H1 (cell line): ENCODE data around the gene DUOX1. TPM values are rescaled to one million over a fixed set of nuclear protein-coding genes. Genes with fewer than 3 reads are reported as not detected.

Source experiments
- CTCF ChIA-PET: fragments of 300-600 bp; sonication (Branson Sonifier 250); formaldehyde crosslinking; loops from one replicate; lab custom pipeline; 2021; ENCODE audit not compliant: partially characterized antibody; lab: Charles Lee
- POLR2A ChIA-PET: fragments of 300-600 bp; sonication (Branson Sonifier 250); formaldehyde crosslinking; loops from one replicate; lab custom pipeline; 2021; ENCODE audit warnings: inconsistent platforms; ENCODE audit not compliant: partially characterized antibody; lab: Charles Lee
- DNase-seq, 2 experiments: peaks; one replicate each; pipeline versions ENCODE4 v3.0.0 to v3.0.0-alpha.2; 2010 to 2022; ENCODE audit warnings: low spot score in 2 of 2, low read depth in 1 of 2, mixed read lengths in 1 of 2
- FAIRE-seq: peaks from 2 replicates; lab custom pipeline; 2011; peaks lifted over from hg19 to GRCh38; lab: Jason Lieb, UNC
- H2AFZ ChIP-seq: 2 replicates; pipeline ENCODE4 v1.8.1; 2012; ENCODE audit warnings: low read length, inconsistent platforms
- H2AK5ac ChIP-seq: 2 replicates; pipeline ENCODE4 v1.6.1; 2013; ENCODE audit warnings: low read depth, low read length
- H2BK120ac ChIP-seq: replicated peaks from 2 replicates; pipeline ENCODE3; 2013; ENCODE audit warnings: low read depth, low read length, inconsistent platforms
- H2BK12ac ChIP-seq: 2 replicates; pipeline ENCODE4 v1.6.1; 2013; ENCODE audit warnings: low read depth, low read length
- H2BK15ac ChIP-seq: 2 replicates; pipeline ENCODE4 v1.6.1; 2013; ENCODE audit warnings: low read length
- H2BK20ac ChIP-seq: 2 replicates; pipeline ENCODE4 v1.6.1; 2013; ENCODE audit warnings: low read length
- H2BK5ac ChIP-seq: 2 replicates; pipeline ENCODE4 v1.6.1; 2013; ENCODE audit warnings: low read depth, low read length
- H3K14ac ChIP-seq: 2 replicates; pipeline ENCODE4 v1.6.1; 2013; ENCODE audit warnings: inconsistent platforms; ENCODE audit not compliant: insufficient read length
- H3K18ac ChIP-seq: 2 replicates; pipeline ENCODE4 v1.6.1; 2013; ENCODE audit warnings: low read length; ENCODE audit errors: extremely low read depth
- H3K23ac ChIP-seq: 2 replicates; pipeline ENCODE4 v1.6.1; 2013; ENCODE audit warnings: inconsistent platforms; ENCODE audit not compliant: insufficient read length
- H3K23me2 ChIP-seq: 2 replicates; pipeline ENCODE4 v1.6.1; 2013; ENCODE audit warnings: low read depth, low read length
- H3K27ac ChIP-seq: 2 replicates; pipeline ENCODE4 v1.6.1; 2011; ENCODE audit warnings: low read depth, low read length, inconsistent platforms
- H3K27me3 ChIP-seq, 4 experiments: replicated peaks in 1 of 4; 1 replicate in 1 of 4; 2 replicates in 3 of 4; pipeline versions ENCODE4 v1.6.1 to v1.8.1; 2011 to 2013; ENCODE audit warnings: low read length in 3 of 4, mild to moderate bottlenecking in 3 of 4, inconsistent platforms in 2 of 4, mixed read lengths in 2 of 4, moderate library complexity in 1 of 4; ENCODE audit not compliant: control insufficient read depth in 3 of 4, insufficient read depth in 3 of 4; ENCODE audit errors: extremely low read depth in 1 of 4
- H3K36me3 ChIP-seq, 4 experiments: 2 replicates each; pipeline versions ENCODE4 v1.6.1 to v1.8.1; 2011 to 2013; ENCODE audit warnings: mild to moderate bottlenecking in 4 of 4, low read length in 3 of 4, moderate library complexity in 2 of 4, control low read depth in 1 of 4, inconsistent platforms in 1 of 4; ENCODE audit not compliant: insufficient read depth in 4 of 4, control insufficient read depth in 2 of 4
- H3K4ac ChIP-seq: replicated peaks from 2 replicates; pipeline ENCODE3; 2013; ENCODE audit warnings: low read length, low read depth, mixed read lengths, inconsistent platforms; ENCODE audit not compliant: insufficient read length
- H3K4me1 ChIP-seq, 4 experiments: replicated peaks in 1 of 4; 1 replicate in 1 of 4; 2 replicates in 3 of 4; pipeline versions ENCODE4 v1.6.1 to v1.8.1; 2011 to 2013; ENCODE audit warnings: low read length in 3 of 4, inconsistent platforms in 2 of 4, mixed read lengths in 1 of 4; ENCODE audit not compliant: insufficient read depth in 4 of 4, control insufficient read depth in 3 of 4
- H3K4me2 ChIP-seq, 2 experiments: 2 replicates each; pipeline versions ENCODE4 v1.6.1 to v1.8.1; 2011 to 2013; ENCODE audit warnings: low read depth in 2 of 2, low read length in 2 of 2, control low read depth in 1 of 2, inconsistent platforms in 1 of 2, mild to moderate bottlenecking in 1 of 2; ENCODE audit not compliant: insufficient read depth in 1 of 2
- H3K4me3 ChIP-seq, 4 experiments: fragments of 200-600, 300-600 bp in 1 of 4; sonication (generic), shearing (Covaris generic), sonication (Bioruptor Twin) in 1 of 4; 2 replicates each; pipeline versions ENCODE4 v1.5.1 to v1.8.1; 2011 to 2016; ENCODE audit warnings: low read length in 4 of 4, low read depth in 3 of 4, control low read depth in 2 of 4, inconsistent platforms in 2 of 4, mild to moderate bottlenecking in 2 of 4, mixed read lengths in 1 of 4, moderate library complexity in 1 of 4; ENCODE audit not compliant: insufficient read depth in 2 of 4; ENCODE audit errors: extremely low read depth in 1 of 4
- H3K56ac ChIP-seq: replicated peaks from 2 replicates; pipeline ENCODE3; 2013; ENCODE audit warnings: low read depth, mild to moderate bottlenecking, mixed read lengths, low read length, inconsistent platforms; ENCODE audit not compliant: insufficient read length
- H3K79me1 ChIP-seq: 2 replicates; pipeline ENCODE4 v1.6.1; 2013; ENCODE audit warnings: low read depth, low read length, control low read depth
- H3K79me2 ChIP-seq, 2 experiments: 2 replicates each; pipeline versions ENCODE4 v1.6.1 to v1.8.1; 2012 to 2013; ENCODE audit warnings: low read length in 2 of 2, mild to moderate bottlenecking in 2 of 2, inconsistent platforms in 1 of 2; ENCODE audit not compliant: insufficient read depth in 2 of 2, control insufficient read depth in 1 of 2
- H3K9ac ChIP-seq, 4 experiments: replicated peaks in 1 of 4; 1 replicate in 1 of 4; 2 replicates in 3 of 4; pipeline versions ENCODE4 v1.6.1 to v1.8.1; 2011 to 2013; ENCODE audit warnings: low read depth in 3 of 4, low read length in 3 of 4, control low read depth in 2 of 4, mild to moderate bottlenecking in 2 of 4, moderate library complexity in 2 of 4, inconsistent platforms in 1 of 4; ENCODE audit errors: extremely low read depth in 1 of 4
- H3K9me3 ChIP-seq, 2 experiments: 2 replicates each; pipeline versions ENCODE4 v1.6.1 to v1.8.1; 2012 to 2013; ENCODE audit warnings: mild to moderate bottlenecking in 2 of 2, moderate library complexity in 2 of 2, control low read depth in 1 of 2, inconsistent platforms in 1 of 2, low read depth in 1 of 2, low read length in 1 of 2, mixed read lengths in 1 of 2; ENCODE audit not compliant: insufficient read depth in 2 of 2
- H4K20me1 ChIP-seq, 2 experiments: replicated peaks in 1 of 2; 2 replicates each; pipeline versions ENCODE3 to v1.8.1; 2011 to 2013; ENCODE audit warnings: inconsistent platforms in 2 of 2, low read length in 2 of 2, mild to moderate bottlenecking in 1 of 2; ENCODE audit not compliant: insufficient read depth in 2 of 2, control insufficient read depth in 1 of 2
- H4K5ac ChIP-seq: 2 replicates; pipeline ENCODE4 v1.6.1; 2013; ENCODE audit warnings: low read length, low read depth, mixed read lengths, inconsistent platforms; ENCODE audit not compliant: insufficient read length
- H4K8ac ChIP-seq: 2 replicates; pipeline ENCODE4 v1.8.0; 2013; ENCODE audit warnings: mild to moderate bottlenecking, moderate library complexity, low read length, inconsistent platforms; ENCODE audit not compliant: insufficient read depth; ENCODE audit errors: extremely low read depth
- H4K91ac ChIP-seq: replicated peaks from 2 replicates; pipeline ENCODE3; 2013; ENCODE audit warnings: low read length, mixed read lengths, inconsistent platforms; ENCODE audit not compliant: insufficient read length
- ASH2L ChIP-seq: fragments of 200-600, 300-600 bp; sonication (generic); IDR thresholded peaks from one replicate; pipeline ENCODE4 v1.7.1; 2017; ENCODE audit warnings: low read length
- ATF2 ChIP-seq: IDR thresholded peaks from 2 replicates; pipeline ENCODE4 v1.6.1; 2012; ENCODE audit warnings: low read length, inconsistent platforms
- CREB1 ChIP-seq: IDR thresholded peaks from 2 replicates; pipeline ENCODE4 v1.6.1; 2012; ENCODE audit warnings: inconsistent platforms
- FOSL1 ChIP-seq: IDR thresholded peaks from 2 replicates; pipeline ENCODE4 v1.6.1; 2011; ENCODE audit warnings: mild to moderate bottlenecking, low read depth, low read length, moderate library complexity; ENCODE audit not compliant: insufficient read depth
- KDM5A ChIP-seq: fragments of 200-600 bp; IDR thresholded peaks from 2 replicates; pipeline ENCODE4 v1.7.1; 2012; ENCODE audit warnings: mild to moderate bottlenecking, low read length, inconsistent platforms, mixed read lengths
- MAFK ChIP-seq: IDR thresholded peaks from 2 replicates; pipeline ENCODE4 v1.6.1; 2012; ENCODE audit warnings: low read depth, mild to moderate bottlenecking, improper control_type of control experiment, low read length
- PHF8 ChIP-seq: fragments of 200-600 bp; sonication (generic); conservative IDR thresholded peaks from 2 replicates; pipeline ENCODE4 v1.7.1; 2012; ENCODE audit warnings: low read depth, mild to moderate bottlenecking, inconsistent platforms, low read length, moderate library complexity
- RBBP5 ChIP-seq: IDR thresholded peaks from 2 replicates; pipeline ENCODE4 v1.7.1; 2012; ENCODE audit warnings: low read depth, mild to moderate bottlenecking, inconsistent platforms, low read length, moderate library complexity, borderline replicate concordance
- SIRT6 ChIP-seq: IDR thresholded peaks from one replicate; pipeline ENCODE4 v1.7.1; 2012; ENCODE audit warnings: low read length, inconsistent platforms
- TBP ChIP-seq: IDR thresholded peaks from 2 replicates; pipeline ENCODE4 v1.6.1; 2011; ENCODE audit warnings: low read depth, low read length, improper control_type of control experiment
- WGBS, 2 experiments: shearing (Covaris generic) in 1 of 2; methylation state at CpG; one replicate each; pipeline versions ENCODE4 v1.1.6 to v1.1.7; 2013 to 2015; ENCODE audit warnings: low lambda C conversion rate in 2 of 2, mixed read lengths in 2 of 2, inconsistent platforms in 1 of 2, low coverage in 1 of 2, missing lambda C conversion rate in 1 of 2; ENCODE audit not compliant: insufficient replicate concordance in 2 of 2, insufficient coverage in 1 of 2, insufficient read length in 1 of 2; ENCODE audit errors: extremely low coverage in 1 of 2, missing lambda C conversion rate in 1 of 2; 5-methylcytosine and 5-hydroxymethylcytosine counted together
- polyA plus RNA-seq, 7 experiments: library from polyadenylated mRNA; depleted of rRNA in 3 of 7; stranded (reverse) in 5 of 7; unstranded in 2 of 7; fragments of >200 nt in 5 of 7; fragments of 200-250 nt in 2 of 7; gene quantifications; 1 replicate in 5 of 7; 2 replicates in 1 of 7; 4 replicates in 1 of 7; pipeline versions ENCODE4 v1.2.1 to v1.2.3, GENCODE V29; 2011 to 2013; ENCODE audit warnings: missing spikeins in 2 of 7, mixed read lengths in 2 of 7
- total RNA-seq: library from RNA; stranded (reverse); fragmentation: NEBNext Ultra II Directional; extraction: Animal tissue kit (Norgen Biotek cat#: 25700); gene quantifications from 2 replicates; pipeline ENCODE4 v1.2.1, GENCODE V29; 2021

The DUOX1 gene
- total and polyA plus RNA-seq, 2 of the 8 experiments (the other 6 are each of a cell fraction or from before 2014, with no cell fraction given), result 0.84 to 1.4 TPM

- CTCF ChIA-PET, result interaction anchor here (0.6 to 39.2 kb wide), 8 partner anchors 17 to 199 kb away, joined by 4 to 1117 read pairs (median 7); partner anchors contain the start of genes DUOX1, DUOXA1 and SHF
- no peak overlapping the region for H2AK5ac ChIP-seq
- 0 out of 2 replicates have a peak overlapping the region, but pooled peaks have one; percentile 19 for H3K18ac ChIP-seq
- TF ChIP-seq KDM5A (no peak), ATF2 (peak; percentile 58), PHF8 (peak; percentile 59; the same call in 1 of the 2 replicates), RBBP5 (peak; percentile 98), TBP (peak; percentile 99), ASH2L (peak; percentile 99), SIRT6 (no peak), MAFK (peak; percentile 68; the same call in 1 of the 2 replicates), CREB1 (peak; percentile 28; the same call in 1 of the 2 replicates), FOSL1 (no peak)
Observed at GRCh38 chr15:45200799-45201556, 71.2 kb downstream of the DUOX1 start.

More at GRCh38 chr15:45200799-45201556, 71.2 kb downstream of the DUOX1 start:
- H2BK5ac ChIP-seq, result peak overlapping the region; percentile 63
- peak overlapping the region; percentile 63 to 80 (median 73) for H3K9ac ChIP-seq
- H3K36me3 ChIP-seq, result no peaks in the 10 kb centered on the region
- H3K79me2 ChIP-seq, result no peaks in the 10 kb centered on the region
- DNase-seq (peak in 1 of 2 experiments; percentile 95), FAIRE-seq (no peak)
- peak overlapping the region; percentile 67 for H3K27ac ChIP-seq
- peak overlapping the region; percentile 98 for H2AFZ ChIP-seq
- no peak overlapping the region for H4K8ac ChIP-seq
- H4K5ac ChIP-seq, result no peak overlapping the region
- H3K4me2 ChIP-seq, result peak overlapping the region; percentile 94 to 96
- H4K91ac ChIP-seq, result no peak overlapping the region
- no peak overlapping the region for H3K23ac ChIP-seq
- H3K4ac ChIP-seq, result no peak overlapping the region
- no peak overlapping the region for H3K56ac ChIP-seq
- H3K4me3 ChIP-seq, result peak overlapping the region; percentile 66 to 100 (median 96)
- no peak overlapping the region for H2BK120ac ChIP-seq
- peak overlapping the region; percentile 51; the same call in 1 of the 2 replicates for H2BK12ac ChIP-seq
- H3K4me1 ChIP-seq, result no peaks in the 10 kb centered on the region
- H3K14ac ChIP-seq, result no peak overlapping the region
- H4K20me1 ChIP-seq, result no peaks in the 10 kb centered on the region
- no peak overlapping the region for H2BK15ac ChIP-seq
- POLR2A ChIA-PET, result interaction anchor here (0.6 to 5.3 kb wide), 8 partner anchors 15 to 201 kb away, joined by 3 to 55 read pairs (median 9); partner anchors contain the start of gene SHF
- no peak overlapping the region for H2BK20ac ChIP-seq
- 7% methylated on average over 31 of the region's 34 CpGs; no CpG with 5 or more reads in 1 of the 2 experiments for WGBS, 2 experiments
- no peaks in the 10 kb centered on the region for H3K9me3 ChIP-seq
- peaks cover 12% of the 10 kb centered on the region for H3K23me2 ChIP-seq
- no peaks in the 10 kb centered on the region for H3K79me1 ChIP-seq
- H3K27me3 ChIP-seq, result no peaks in the 10 kb centered on the region
